ENCODE results near the gene DPYSL3.

DNA sequence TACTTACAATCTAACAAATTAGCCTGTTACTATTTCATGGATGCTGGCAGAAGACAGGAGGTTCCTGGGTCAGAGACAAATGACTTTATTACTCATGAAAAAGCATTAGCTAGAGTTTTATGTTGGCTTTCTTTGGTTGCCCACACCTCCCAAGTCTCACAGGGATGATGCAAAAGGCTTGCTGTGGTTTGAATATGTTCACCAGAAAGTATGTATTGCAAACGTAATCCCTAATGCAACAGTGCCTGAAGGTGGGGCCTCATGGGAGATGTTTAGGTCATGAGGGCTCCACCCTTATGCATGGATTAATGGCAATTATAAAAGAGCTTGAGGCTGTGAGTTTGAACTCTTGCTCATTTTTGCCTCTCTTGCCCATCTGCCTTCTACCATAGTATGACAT, 28.5 kb downstream of the DPYSL3 start:
- no peak for TF ChIP-seq SP1 (IDR thresholded peaks at IDR 0.05)
- TF ChIP-seq FOXK2 (IDR thresholded peaks at IDR 0.05), result no peak
- TF ChIP-seq SUZ12 (IDR thresholded peaks at IDR 0.05), result no peak
- TF ChIP-seq ELF4 (IDR thresholded peaks at IDR 0.05), result no peak
- no peak for TF ChIP-seq BHLHE40 (IDR thresholded peaks at IDR 0.05; ENCODE audit: borderline replicate concordance)
- no peak for TF ChIP-seq CTBP1 (IDR thresholded peaks at IDR 0.05; ENCODE audit: borderline replicate concordance)
